HG02884 (cell line): Measurements from ENCODE around the gene VPS51.

ENCODE experiments used
- ATAC-seq: cut with Tn5 transposase; IDR thresholded peaks from one replicate; pipeline ENCODE4 v1.9.1; 2021; ENCODE audit warnings: mild to moderate bottlenecking, moderate library complexity; ENCODE audit not compliant: unreplicated experiment

VPS51 gene

GRCh38 chr11:65160643-65161042 lies 64.6 kb downstream of the VPS51 start:
- ATAC-seq: no peak
